Erythroblast (primary cell): ENCODE results near the gene CAPN13.

Experiments
- GATA1 ChIP-seq: IDR thresholded peaks from 2 replicates; pipeline ENCODE4 v1.6.1; 2011; ENCODE audit warnings: low read depth, mild to moderate bottlenecking, control low read depth, low read length, moderate library complexity
- POLR2A ChIP-seq: IDR thresholded peaks from 2 replicates; pipeline ENCODE4 v1.6.1; 2011; ENCODE audit warnings: mild to moderate bottlenecking, low read length

GRCh38 chr2:30768036-30768686, 39.1 kb downstream of the CAPN13 start:
- TF ChIP-seq POLR2A (no peak), GATA1 (no peak)
